GM21367 (cell line): ENCODE results near the gene DUSP8.
"Not testable (repeated sequence)": the region's sequence is repeated elsewhere in the genome, so short reads cannot be mapped to it uniquely, and the experiment has no call there.

Experiments
- ATAC-seq: cut with Tn5 transposase; IDR thresholded peaks from one replicate; pipeline ENCODE4 v1.9.1; 2021; ENCODE audit not compliant: unreplicated experiment

The DUSP8 gene, protein sequence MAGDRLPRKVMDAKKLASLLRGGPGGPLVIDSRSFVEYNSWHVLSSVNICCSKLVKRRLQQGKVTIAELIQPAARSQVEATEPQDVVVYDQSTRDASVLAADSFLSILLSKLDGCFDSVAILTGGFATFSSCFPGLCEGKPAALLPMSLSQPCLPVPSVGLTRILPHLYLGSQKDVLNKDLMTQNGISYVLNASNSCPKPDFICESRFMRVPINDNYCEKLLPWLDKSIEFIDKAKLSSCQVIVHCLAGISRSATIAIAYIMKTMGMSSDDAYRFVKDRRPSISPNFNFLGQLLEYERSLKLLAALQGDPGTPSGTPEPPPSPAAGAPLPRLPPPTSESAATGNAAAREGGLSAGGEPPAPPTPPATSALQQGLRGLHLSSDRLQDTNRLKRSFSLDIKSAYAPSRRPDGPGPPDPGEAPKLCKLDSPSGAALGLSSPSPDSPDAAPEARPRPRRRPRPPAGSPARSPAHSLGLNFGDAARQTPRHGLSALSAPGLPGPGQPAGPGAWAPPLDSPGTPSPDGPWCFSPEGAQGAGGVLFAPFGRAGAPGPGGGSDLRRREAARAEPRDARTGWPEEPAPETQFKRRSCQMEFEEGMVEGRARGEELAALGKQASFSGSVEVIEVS

DNA sequence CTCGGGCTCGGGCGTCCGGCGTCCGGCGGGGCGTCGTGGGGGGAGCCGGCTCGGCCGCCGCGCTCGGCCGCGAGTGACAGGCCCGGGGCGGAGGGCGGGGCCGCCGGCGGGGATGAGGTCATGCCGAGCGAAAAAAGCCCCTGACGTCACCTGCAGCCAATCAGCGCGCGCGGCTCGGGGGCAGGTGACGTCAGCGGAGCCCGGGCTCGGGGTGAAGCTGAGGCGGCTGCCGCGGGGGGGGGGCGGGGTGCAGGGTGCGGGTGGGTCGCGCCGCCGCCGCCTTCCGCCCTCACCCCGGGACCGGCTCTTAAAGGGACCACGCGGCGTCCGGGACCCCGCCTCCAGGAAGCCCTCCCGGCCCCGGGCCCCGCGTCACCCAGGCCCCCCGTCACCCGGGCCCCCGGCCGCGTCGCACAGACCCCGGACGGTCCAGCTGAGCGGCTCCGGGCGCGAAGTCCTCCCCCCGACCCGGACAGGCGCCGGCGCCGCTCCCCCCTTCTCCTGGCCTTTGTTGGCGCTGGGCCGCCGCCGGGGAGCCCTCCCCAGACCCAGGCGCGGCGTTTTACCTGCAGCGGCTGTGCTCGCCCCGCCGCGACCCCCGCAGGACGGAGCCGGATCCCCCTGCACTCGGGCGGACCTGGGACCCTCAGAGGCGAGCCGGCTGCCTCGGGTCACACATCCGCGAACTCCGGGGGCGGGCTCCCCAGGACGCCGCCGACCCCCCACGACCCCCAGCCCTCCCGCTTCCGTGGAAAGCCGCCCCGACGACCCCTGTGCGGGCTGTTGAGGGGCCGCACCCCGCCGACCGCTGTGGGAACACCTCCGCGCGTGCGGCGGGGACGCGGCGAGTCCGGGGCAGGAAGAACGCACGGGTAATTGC, at the start of gene DUSP8:
Gene DUSP8 (minus strand): TSS at position 75 of the 880 bp plus-strand sequence. CDS start 6,445 bp downstream, outside the sequence.
- ATAC-seq: peak; percentile 41

DNA sequence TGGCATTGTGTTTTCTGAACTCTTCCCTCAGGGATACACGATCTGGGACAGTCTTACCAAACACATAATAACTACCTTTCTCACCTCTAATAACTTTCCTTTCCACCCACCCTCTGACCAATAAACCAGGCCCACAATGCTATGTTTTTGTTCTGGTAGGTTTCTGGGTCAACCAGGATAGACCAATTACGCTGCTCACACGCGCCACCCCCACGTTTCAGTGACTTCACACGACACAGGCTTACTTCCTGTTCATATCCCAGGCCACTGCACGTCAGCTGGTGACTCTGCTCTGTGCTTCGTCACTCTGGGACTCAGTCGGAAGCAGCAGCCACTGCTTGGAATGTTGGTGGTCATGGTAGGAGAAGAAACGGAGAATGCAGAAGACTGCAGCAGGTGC, 47.4 kb upstream of the DUSP8 start:
- ATAC-seq: no peak

DNA sequence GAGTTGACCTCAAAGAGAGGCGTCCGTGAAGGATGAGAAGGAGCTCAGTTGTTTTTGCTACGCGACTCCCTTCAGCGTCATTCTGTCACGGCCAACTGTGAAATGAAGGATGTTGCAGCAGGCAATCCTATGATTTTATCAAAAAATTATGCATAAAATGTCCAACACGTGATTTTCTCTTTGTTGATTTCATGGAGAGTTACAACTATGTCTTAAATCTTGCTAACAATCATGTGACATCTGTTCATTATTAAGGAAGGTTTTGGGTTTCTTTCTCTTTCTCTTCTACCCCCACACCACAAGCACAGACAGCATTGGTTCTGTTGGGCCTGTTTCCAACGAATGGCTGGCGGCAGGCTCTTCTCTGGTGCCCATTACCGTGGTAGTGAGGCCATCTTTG, 46.2 kb upstream of the DUSP8 start:
- no peak for ATAC-seq

DNA sequence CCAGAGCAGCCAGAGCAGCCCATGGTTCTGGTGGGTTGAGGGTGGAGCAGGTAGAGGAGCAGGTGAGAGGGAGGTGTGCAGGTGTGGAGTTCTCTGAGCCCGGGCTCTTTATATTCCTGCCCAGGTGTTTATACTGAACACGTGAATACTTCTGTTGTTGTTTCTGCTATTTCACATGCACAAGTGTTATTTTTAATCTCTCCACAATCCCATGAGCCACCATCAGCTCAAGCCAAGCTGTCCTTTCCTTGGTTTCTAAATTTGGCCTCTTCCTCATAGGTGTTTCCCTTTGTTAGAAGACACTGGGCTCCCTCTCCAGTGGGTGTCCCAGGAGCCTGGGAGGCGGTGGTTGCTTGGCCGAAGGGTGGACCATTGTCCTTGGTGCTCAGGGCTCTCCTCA, 36.3 kb upstream of the DUSP8 start, which contains the start of gene KRTAP5-3:
Gene KRTAP5-3 (minus strand): TSS at position 101 of the 400 bp plus-strand sequence. CDS start 78 bp downstream, at position 23.
- ATAC-seq: no peak

DNA sequence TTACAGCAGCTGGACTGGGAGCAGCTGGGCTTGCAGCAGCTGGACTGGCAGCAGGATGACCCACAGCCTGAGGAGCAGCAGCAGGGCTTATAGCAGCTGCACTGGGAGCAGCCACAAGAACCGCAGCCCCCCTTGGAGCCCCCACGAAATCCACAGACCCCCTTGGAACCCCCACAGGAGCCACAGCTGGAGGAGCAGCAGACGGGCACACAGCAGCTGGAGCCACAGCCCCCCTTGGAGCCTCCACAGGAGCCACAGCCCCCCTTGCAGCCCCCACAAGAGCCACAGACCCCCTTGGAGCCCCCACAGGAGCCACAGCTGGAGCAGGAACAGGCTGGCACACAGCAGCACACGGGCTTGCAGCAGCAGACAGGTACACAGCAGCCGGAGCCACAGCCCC, 35.8 kb upstream of the DUSP8 start:
- not testable (repeated sequence) for ATAC-seq

DNA sequence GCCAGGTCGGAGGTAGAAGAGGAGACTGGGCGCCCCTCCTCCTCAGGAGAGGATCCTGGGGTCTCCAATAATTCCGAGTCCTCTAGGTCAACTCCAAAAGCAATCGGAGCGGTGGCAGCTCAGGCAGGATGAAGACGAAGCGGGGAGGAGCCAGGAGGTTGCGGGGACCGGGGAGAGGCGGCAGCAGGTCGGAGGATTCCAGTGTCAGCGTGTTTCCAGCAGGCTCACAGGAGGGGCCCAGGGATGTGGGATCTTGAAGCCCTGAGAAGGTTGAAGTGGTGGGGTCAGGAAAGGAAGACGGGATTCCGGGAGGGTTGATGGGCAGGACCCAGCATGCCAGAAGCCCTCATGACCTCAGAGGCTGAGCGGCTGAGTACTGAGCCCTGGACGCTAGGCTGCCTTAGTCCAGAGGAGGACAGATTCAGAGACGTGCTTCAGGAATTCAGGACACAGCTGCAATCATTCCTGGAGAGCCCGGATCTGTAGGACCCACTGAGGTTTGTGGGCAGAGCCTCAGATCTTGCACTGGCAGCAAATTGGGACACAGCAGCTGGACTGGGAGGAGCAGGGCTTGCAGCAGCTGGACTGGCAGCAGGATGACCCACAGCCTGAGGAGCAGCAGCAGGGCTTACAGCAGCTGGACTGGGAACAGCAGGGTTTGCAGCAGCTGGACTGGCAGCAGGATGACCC, 35.2 kb upstream of the DUSP8 start:
- not testable (repeated sequence) for ATAC-seq

DNA sequence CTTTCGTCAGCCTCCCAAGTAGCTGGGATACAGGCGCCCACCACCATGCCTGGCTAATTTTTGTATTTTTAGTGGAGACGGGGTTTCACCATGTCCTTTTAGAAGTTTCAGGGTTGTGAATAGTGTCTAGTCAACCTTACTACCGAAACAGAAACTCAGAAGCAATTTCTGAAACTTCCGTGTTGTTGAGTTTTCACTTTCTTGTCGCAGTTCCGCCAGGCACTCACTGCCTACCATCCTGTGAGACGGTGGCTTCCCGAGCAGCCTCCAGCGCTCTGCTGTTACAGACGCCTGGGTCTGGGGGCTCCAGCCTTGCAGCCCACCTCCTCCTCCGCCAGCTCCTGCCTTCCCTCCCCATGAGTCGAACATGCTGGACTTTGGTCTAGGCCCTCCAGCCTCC, 33.9 kb upstream of the DUSP8 start:
- ATAC-seq: not testable (repeated sequence)

DNA sequence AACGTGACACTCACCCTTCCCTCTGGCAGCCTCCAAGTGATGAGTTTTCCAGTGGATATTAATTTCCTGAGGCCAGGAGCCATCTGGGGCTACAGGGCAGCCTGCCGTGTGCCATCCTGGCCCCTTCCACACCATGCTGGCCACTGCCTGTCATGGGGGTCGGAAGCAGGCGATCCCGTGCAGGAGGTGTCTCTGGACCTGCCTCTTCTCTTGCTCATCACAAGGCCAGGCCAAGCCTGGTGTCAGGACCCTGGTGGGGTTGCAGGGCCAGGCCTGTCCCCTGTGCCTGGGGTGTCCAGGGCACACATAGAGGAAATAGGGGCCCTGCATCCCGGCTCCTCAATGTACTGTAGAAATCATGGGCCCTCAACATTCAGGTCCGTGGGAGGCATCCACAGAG, 32.6 kb upstream of the DUSP8 start:
- no peak for ATAC-seq

DNA sequence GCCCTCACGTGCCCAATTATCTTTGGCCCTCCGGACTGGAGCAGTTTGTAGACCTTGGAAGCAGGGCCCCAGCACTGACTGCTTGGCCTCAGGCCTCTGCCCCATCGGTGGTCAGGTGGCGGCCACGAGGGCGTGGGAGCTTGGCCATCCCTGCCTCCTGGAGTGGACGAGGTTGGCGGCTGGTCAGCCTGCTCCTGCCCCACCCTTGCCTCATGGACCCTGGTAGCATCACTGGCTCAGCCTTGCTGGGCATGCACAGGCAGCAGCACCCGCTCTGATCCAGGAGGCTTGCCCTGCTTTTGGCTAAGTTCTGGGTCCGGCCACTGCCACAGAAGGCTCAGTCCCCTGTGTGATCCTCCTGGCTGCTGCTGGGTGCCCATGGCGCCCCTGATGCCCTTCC, 32.1 kb upstream of the DUSP8 start:
- no peak for ATAC-seq

DNA sequence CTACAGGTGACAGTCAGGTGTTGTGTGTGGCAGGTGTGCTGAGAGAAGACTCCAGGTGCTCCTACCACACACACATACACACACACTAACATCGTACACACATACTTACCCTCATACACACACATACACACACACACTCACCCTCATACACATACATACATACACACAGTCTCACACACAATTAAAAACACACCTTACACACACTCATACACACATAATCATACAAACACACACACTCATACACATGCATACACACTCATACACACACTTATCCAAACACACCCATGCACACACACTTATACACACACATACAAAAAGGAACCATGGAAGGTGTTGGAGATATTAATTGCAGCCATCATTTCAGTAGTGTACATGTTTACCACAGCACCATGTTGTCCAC, 31.6 kb upstream of the DUSP8 start:
- no peak for ATAC-seq

DNA sequence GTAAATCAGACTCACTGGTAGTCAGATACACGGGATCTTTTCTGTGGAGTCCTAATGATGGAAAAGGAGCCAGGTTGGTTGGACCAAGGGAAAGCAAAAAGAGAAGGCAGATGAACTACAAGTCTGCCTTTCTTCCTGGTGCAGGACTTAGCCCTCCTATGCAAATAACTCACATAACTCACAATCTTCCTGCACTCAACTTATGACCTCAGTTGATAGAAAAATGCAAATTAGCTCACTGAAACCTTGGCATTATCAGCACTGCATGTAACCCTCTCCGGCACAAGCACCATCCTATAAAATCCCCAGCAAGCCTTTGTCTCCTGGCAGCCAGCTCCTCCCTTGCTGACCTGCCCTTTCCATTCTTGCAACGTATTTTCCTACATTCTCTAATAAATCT, 29.6 kb upstream of the DUSP8 start:
- ATAC-seq: not testable (repeated sequence)

DNA sequence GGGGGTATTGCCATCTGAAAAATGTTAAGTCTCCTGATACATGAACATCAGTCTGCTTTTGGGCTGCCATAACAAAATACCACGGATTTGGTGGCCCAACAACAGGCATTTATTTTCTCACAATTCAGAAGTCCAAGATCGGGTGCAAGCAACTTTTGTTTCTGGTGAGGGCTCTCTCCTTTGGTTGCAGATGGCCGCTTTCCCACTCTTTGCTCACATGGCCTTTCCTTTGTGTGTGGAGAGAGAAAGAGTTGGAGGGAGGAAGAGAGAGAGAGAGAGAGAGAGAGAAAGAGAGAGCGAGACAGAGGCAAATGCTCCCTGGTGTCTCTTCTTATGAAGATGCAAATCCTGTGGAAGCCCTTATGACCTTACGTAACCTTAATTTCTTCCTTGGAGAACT, 28.6 kb upstream of the DUSP8 start:
- ATAC-seq: no peak

DNA sequence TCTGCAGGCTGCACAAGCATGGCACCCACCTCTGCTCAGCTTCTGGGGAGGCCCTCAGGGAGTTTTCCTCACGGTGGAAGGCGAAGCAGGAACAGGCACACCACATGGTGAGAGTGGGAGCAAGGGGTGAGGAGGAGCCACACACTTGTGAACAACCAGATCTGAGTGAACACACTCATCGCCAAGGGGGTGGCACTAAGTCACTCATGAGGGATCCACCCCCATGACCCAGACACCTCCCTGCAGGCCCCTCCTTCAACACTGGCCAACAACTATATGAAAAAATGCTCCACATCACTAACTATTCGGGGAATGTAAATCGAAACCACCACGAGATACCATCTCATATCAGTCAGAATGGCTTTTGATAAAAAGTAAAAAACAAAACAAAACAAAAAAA, 26.7 kb upstream of the DUSP8 start:
- ATAC-seq: no peak

DNA sequence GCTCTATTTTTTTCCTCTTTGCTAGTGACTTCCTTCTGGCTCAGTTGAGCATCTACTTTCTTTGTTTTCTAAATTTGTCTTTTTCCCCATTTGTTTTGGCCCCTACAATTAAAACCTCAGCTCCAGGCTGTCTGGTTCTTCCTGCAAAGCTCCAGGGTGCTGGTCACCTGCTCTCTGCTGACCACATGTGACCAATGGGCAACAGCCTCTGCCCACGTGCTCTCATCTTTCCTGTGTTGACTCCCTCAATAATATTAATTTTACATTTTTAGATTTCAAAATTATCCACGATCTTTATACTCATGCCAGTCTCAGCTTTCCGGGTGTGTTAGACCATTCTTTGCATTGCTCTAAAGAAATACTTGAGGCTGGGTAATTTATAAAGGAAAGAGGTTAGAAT, 26.3 kb upstream of the DUSP8 start:
- ATAC-seq: not testable (repeated sequence)

DNA sequence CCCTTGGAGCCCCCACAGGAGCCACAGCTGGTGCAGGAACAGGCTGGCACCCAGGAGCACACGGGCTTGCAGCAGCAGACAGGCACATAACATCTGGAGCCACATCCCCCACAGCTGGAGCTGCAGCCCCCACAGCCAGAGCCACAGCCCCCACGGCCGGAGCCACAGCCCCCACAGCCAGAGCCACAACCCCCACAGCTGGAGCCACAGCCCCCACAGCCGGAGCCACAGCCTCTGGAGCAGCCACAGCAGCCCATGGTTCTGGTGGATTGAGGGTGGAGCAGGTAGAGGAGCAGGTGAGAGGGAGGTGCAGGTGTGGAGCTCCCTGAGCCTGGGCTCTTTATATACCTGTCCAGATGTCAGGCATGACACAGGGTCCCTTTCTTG, 25.9 kb upstream of the DUSP8 start, which contains the start of gene KRTAP5-2:
Gene KRTAP5-2 (minus strand): TSS at position 301 of the 387 bp plus-strand sequence. CDS start 44 bp downstream, at position 257.
- ATAC-seq: no peak

DNA sequence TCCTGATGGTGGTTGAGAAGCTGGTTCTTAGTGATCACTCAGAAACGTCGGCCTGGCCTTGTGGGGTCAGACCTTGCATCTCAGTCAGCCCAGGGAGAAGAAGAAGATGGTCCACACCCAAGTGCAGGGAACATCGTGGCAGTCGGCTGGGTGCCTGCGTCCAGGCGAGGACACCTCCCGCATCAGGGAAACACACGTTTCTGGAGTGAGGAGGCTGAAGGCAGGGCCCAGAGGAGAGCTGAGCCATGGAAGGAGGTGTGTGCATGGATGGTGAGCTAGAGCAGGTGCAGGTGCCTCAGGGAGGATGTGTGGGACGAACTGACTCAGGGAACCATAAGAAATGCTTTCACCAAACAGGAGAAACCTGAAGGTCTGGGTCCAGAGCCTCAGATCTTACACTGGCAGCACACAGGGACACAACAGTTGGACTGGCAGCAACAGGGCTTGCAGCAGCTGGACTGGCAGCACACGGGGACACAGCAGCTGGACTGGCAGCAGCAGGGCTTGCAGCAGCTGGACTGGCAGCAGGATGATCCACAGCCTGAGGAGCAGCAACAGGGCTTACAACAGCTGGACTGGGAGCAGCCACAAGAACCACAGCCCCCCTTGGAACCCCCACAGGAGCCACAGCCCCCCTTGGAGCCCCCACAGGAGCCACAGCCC, 25.4 kb upstream of the DUSP8 start:
- no peak for ATAC-seq

DNA sequence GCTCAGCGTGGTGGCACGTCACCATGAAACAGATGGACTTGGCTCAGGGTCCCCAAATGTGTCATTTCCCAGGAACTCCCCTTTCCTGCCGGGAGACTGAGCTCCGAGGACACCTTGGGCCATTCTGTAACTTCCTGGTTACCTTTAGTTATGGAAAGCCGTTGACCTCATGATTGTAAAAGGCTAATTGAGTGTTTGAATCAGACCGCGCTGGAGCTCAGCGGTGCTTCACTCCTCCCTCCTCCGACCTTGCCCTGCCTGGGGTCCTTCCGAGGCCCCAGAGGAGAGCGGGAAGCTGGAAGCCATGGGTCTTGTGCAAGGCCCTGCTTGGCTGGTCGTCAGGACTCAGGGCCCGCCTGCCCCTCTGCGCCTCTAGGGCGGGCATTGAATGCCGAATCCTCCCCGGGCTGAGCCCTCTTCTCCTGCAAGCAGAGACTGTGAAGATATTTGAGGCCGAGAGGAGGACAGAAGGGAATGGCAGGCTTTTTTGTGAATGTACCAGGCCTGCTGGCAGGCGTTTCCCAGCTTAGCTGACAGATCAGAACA, 24.6 kb upstream of the DUSP8 start:
- ATAC-seq: not testable (repeated sequence)

DNA sequence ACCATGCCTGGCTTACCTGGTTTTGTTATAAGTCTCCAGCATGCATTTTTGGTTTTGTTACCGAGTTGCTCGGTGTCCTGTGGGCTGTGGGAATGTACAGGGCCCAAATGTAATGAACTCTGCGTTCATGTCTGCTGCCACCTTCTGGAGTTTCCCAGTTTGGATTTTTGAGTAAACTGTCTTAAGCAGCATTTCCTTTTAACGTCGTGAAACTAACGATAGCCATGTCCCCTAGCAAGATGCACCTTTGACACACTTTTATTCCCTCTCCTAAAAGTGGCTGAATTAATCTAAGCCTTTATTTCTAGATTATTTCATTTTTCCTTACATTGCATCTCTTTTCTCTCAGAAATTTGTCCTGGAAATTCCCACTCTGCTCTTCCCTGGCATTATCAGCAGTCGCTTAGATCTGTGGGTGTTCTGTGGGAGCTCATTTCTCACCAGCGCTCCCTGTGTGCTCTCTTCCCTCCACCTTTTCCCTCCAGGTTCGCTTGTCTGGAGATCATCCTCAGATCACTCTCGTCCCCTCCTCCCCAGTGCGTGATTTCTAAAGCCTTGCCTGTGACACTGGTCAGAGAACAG, 24.0 kb upstream of the DUSP8 start:
- ATAC-seq: not testable (repeated sequence)

DNA sequence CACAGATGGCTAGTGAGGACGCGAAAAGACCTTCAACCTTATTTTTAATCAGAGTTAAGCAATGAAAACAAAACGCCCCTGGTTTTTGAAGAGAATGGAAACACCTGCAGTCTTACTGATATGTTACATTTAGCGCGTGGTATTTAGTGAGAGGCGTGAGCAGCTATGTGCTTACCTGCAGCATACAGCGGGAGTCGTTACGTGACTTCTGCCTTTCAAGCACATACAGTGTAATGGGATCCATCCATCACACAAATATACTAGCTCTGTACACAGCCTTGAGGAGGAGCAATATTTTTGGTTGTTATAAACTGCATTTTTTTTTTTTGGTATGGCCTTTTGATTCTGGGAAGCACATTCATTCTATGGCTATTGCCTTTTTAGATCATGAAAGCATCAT, 20.6 kb upstream of the DUSP8 start:
- no peak for ATAC-seq

DNA sequence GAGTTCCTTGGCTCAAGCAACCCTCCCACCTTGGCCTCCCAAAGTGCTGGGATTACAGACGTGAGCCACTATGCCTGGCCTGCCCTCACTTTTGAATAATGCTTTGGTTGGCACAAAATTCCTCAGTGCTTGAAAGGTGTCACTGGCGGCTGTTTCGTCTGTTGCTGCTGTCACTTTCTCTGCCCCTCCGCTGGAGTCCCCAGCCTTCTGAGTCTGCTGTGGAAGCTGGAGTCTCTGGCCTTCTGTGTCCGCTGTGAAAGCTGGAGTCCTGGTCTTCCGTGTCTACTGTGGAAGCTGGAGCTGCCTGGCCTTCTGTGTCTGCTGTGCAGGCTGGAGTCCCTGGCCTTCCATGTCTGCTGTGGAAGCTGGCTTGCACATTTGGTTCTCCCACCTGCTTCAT, 17.9 kb upstream of the DUSP8 start:
- no peak for ATAC-seq
